SK-N-SH treated with all-trans-retinoic acid at 6 μM for 48 hours (cell line): ENCODE measurements around the gene TULP1.

Experiments used
- ATAC-seq: fragments of 200-7000 bp; cut with Tn5 transposase; 3 replicates; pipeline ENCODE4 v1.9.1; 2020; ENCODE audit warnings: mild to moderate bottlenecking, moderate library complexity
- ARNTL ChIP-seq: fragments of 450-650 bp; formaldehyde crosslinking; IDR thresholded peaks from 2 replicates; pipeline ENCODE4 v1.5.0; 2020; ENCODE audit warnings: low read depth, mild to moderate bottlenecking, moderate library complexity, borderline replicate concordance
- BACH2 ChIP-seq: fragments of 250-450 bp; sonication (Bioruptor Pico); IDR thresholded peaks from 2 replicates; pipeline ENCODE4 v1.9.0; 2021; ENCODE audit warnings: mild to moderate bottlenecking, borderline replicate concordance
- CREB5 ChIP-seq: fragments of 250-450 bp; sonication (Bioruptor Pico); IDR thresholded peaks from 2 replicates; pipeline ENCODE4 v1.5.1; 2020; ENCODE audit warnings: low read depth, mild to moderate bottlenecking, moderate library complexity
- CSDC2 ChIP-seq: fragments of 250-450 bp; sonication (Bioruptor Pico); IDR thresholded peaks from 2 replicates; pipeline ENCODE4 v1.5.0; 2020; ENCODE audit warnings: mild to moderate bottlenecking, moderate library complexity
- ESRRG ChIP-seq: fragments of 250-450 bp; sonication (Bioruptor Pico); IDR thresholded peaks from 2 replicates; pipeline ENCODE4 v1.6.1; 2021; ENCODE audit warnings: mild to moderate bottlenecking
- GLIS3 ChIP-seq: fragments of 250-450 bp; sonication (Bioruptor Pico); IDR thresholded peaks from 2 replicates; pipeline ENCODE4 v1.5.0; 2020; ENCODE audit warnings: mild to moderate bottlenecking, moderate library complexity
- ISL1 ChIP-seq: fragments of 250-450 bp; sonication (Bioruptor Pico); IDR thresholded peaks from 2 replicates; pipeline ENCODE4 v2.1.2; 2022; ENCODE audit warnings: mild to moderate bottlenecking, moderate library complexity
- OSR1 ChIP-seq: fragments of 250-450 bp; sonication (Bioruptor Pico); IDR thresholded peaks from 2 replicates; pipeline ENCODE4 v1.8.0; 2022; ENCODE audit warnings: moderate library complexity, mild to moderate bottlenecking, inconsistent platforms
- PATZ1 ChIP-seq: fragments of 250-450 bp; sonication (Bioruptor Pico); IDR thresholded peaks from 2 replicates; pipeline ENCODE4 v1.8.0; 2020; ENCODE audit warnings: mild to moderate bottlenecking, moderate library complexity, borderline replicate concordance
- PPARA ChIP-seq: fragments of 250-450 bp; sonication (Bioruptor Pico); IDR thresholded peaks from 2 replicates; pipeline ENCODE4 v1.5.0; 2020; ENCODE audit warnings: mild to moderate bottlenecking, borderline replicate concordance
- RARB ChIP-seq: fragments of 250-450 bp; sonication (Bioruptor Pico); IDR thresholded peaks from 2 replicates; pipeline ENCODE4 v1.8.0; 2021; ENCODE audit warnings: mild to moderate bottlenecking, moderate library complexity
- TOX ChIP-seq: fragments of 250-450 bp; sonication (Bioruptor Pico); IDR thresholded peaks from 2 replicates; pipeline ENCODE4 v1.8.0; 2021; ENCODE audit warnings: mild to moderate bottlenecking, moderate library complexity, borderline replicate concordance
- TSHZ2 ChIP-seq: fragments of 250-450 bp; sonication (Bioruptor Pico); IDR thresholded peaks from 2 replicates; pipeline ENCODE4 v1.5.0; 2020; ENCODE audit warnings: mild to moderate bottlenecking, moderate library complexity
- ZC3H10 ChIP-seq: fragments of 250-450 bp; sonication (Bioruptor Pico); IDR thresholded peaks from 2 replicates; pipeline ENCODE4 v1.5.1; 2021; ENCODE audit warnings: mild to moderate bottlenecking, moderate library complexity
- ZFP3 ChIP-seq: fragments of 250-450 bp; sonication (Bioruptor Pico); IDR thresholded peaks from 2 replicates; pipeline ENCODE4 v1.5.0; 2020; ENCODE audit warnings: mild to moderate bottlenecking, moderate library complexity
- ZFP30 ChIP-seq: fragments of 450-650 bp; formaldehyde crosslinking; IDR thresholded peaks from 2 replicates; pipeline ENCODE4 v1.5.0; 2022; ENCODE audit warnings: mild to moderate bottlenecking, moderate library complexity
- ZNF565 ChIP-seq: fragments of 450-650 bp; formaldehyde crosslinking; conservative IDR thresholded peaks from 2 replicates; pipeline ENCODE4 v1.5.0; 2020; ENCODE audit warnings: low read depth, mild to moderate bottlenecking, moderate library complexity
- ZNF70 ChIP-seq: fragments of 450-650 bp; formaldehyde crosslinking; IDR thresholded peaks from 2 replicates; pipeline ENCODE4 v1.5.0; 2020; ENCODE audit warnings: mild to moderate bottlenecking, moderate library complexity
- ZNF8 ChIP-seq: fragments of 450-650 bp; formaldehyde crosslinking; IDR thresholded peaks from 2 replicates; pipeline ENCODE4 v1.5.0; 2020; ENCODE audit warnings: mild to moderate bottlenecking, moderate library complexity
- TF ChIP-seq, protein P1 (sequence below): fragments of 250-450 bp; sonication (Bioruptor Pico); IDR thresholded peaks from 2 replicates; pipeline ENCODE4 v1.5.1; 2021; ENCODE audit warnings: mild to moderate bottlenecking, moderate library complexity
- TF ChIP-seq, protein P2 (sequence below): fragments of 250-450 bp; sonication (Bioruptor Pico); IDR thresholded peaks from 2 replicates; pipeline ENCODE4 v1.8.0; 2021; ENCODE audit warnings: low read depth, mild to moderate bottlenecking, moderate library complexity, borderline replicate concordance

The TULP1 gene

GRCh38 chr6:35552285-35552917, 39.7 kb upstream of the TULP1 start:
- TF ChIP-seq ARNTL (no peak), ZNF70 (no peak), OSR1 (no peak), PPARA (CRISPR knock-in tag) (no peak), GLIS3 (CRISPR knock-in tag) (no peak)
- TF ChIP-seq, protein P1, sequence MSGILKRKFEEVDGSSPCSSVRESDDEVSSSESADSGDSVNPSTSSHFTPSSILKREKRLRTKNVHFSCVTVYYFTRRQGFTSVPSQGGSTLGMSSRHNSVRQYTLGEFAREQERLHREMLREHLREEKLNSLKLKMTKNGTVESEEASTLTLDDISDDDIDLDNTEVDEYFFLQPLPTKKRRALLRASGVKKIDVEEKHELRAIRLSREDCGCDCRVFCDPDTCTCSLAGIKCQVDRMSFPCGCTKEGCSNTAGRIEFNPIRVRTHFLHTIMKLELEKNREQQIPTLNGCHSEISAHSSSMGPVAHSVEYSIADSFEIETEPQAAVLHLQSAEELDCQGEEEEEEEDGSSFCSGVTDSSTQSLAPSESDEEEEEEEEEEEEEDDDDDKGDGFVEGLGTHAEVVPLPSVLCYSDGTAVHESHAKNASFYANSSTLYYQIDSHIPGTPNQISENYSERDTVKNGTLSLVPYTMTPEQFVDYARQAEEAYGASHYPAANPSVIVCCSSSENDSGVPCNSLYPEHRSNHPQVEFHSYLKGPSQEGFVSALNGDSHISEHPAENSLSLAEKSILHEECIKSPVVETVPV (CRISPR knock-in tag) = no peak
- TF ChIP-seq, protein P2, sequence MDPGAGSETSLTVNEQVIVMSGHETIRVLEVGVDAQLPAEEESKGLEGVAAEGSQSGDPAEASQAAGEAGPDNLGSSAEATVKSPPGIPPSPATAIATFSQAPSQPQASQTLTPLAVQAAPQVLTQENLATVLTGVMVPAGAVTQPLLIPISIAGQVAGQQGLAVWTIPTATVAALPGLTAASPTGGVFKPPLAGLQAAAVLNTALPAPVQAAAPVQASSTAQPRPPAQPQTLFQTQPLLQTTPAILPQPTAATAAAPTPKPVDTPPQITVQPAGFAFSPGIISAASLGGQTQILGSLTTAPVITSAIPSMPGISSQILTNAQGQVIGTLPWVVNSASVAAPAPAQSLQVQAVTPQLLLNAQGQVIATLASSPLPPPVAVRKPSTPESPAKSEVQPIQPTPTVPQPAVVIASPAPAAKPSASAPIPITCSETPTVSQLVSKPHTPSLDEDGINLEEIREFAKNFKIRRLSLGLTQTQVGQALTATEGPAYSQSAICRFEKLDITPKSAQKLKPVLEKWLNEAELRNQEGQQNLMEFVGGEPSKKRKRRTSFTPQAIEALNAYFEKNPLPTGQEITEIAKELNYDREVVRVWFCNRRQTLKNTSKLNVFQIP = no peak
- no peak for ATAC-seq

- no peak for TF ChIP-seq ZC3H10 (CRISPR knock-in tag)
- TF ChIP-seq ARNTL = no peak
- no peak for TF ChIP-seq ISL1
- no peak for TF ChIP-seq ZFP30 (CRISPR knock-in tag)
- no peak for TF ChIP-seq ESRRG (CRISPR knock-in tag)
- TF ChIP-seq BACH2 (CRISPR knock-in tag) = no peak
- TF ChIP-seq TSHZ2 (CRISPR knock-in tag) = no peak
- no peak for TF ChIP-seq PATZ1 (CRISPR knock-in tag)
- TF ChIP-seq ZNF8 (CRISPR knock-in tag) = no peak
- TF ChIP-seq ZNF70 = no peak
- no peak for TF ChIP-seq ZNF565 (CRISPR knock-in tag)
- no peak for TF ChIP-seq OSR1
- no peak for TF ChIP-seq TOX
- TF ChIP-seq GLIS3 (CRISPR knock-in tag) = no peak
- no peak for TF ChIP-seq CSDC2 (CRISPR knock-in tag)
- TF ChIP-seq CREB5 (CRISPR knock-in tag) = no peak
- no peak for TF ChIP-seq ZFP3 (CRISPR knock-in tag)
- ATAC-seq = no peak
Measured at GRCh38 chr6:35550437-35550836, 37.7 kb upstream of the TULP1 start.

GRCh38 chr6:35547676-35548075, 35.0 kb upstream of the TULP1 start:
- TF ChIP-seq RARB (CRISPR knock-in tag) = no peak
- no peak for TF ChIP-seq ESRRG (CRISPR knock-in tag)
- no peak for TF ChIP-seq ISL1
- no peak for TF ChIP-seq ZFP30 (CRISPR knock-in tag)
- no peak for TF ChIP-seq OSR1
- no peak for TF ChIP-seq TOX
- TF ChIP-seq, protein P2 = no peak

More at GRCh38 chr6:35547676-35548075, 35.0 kb upstream of the TULP1 start:
- no peak for ATAC-seq
